HFF-Myc (cell line): ENCODE measurements around the gene HECW1.

Source experiments
- DNase-seq: peaks from one replicate; pipeline ENCODE4 v3.0.0-alpha.2; 2011; ENCODE audit warnings: low read depth; ENCODE audit errors: extremely low read depth
- H3K4me3 ChIP-seq: replicated peaks from 2 replicates; pipeline ENCODE4 v1.5.1; 2011; ENCODE audit warnings: low read depth, mild to moderate bottlenecking, control low read depth, low read length
- CTCF ChIP-seq: IDR thresholded peaks from 2 replicates; pipeline ENCODE4 v1.5.1; 2012; ENCODE audit warnings: mild to moderate bottlenecking, low read depth, low read length, control low read depth; ENCODE audit errors: missing control alignments

The HECW1 gene

GRCh38 chr7:43141091-43141490 lies 28.6 kb downstream of the HECW1 start:
- no peak for DNase-seq
- no peak overlapping the region for H3K4me3 ChIP-seq
- no peak for TF ChIP-seq CTCF

GRCh38 chr7:43142703-43143102 lies 30.3 kb downstream of the HECW1 start:
- TF ChIP-seq CTCF, result no peak
- H3K4me3 ChIP-seq, result no peak overlapping the region

DNA sequence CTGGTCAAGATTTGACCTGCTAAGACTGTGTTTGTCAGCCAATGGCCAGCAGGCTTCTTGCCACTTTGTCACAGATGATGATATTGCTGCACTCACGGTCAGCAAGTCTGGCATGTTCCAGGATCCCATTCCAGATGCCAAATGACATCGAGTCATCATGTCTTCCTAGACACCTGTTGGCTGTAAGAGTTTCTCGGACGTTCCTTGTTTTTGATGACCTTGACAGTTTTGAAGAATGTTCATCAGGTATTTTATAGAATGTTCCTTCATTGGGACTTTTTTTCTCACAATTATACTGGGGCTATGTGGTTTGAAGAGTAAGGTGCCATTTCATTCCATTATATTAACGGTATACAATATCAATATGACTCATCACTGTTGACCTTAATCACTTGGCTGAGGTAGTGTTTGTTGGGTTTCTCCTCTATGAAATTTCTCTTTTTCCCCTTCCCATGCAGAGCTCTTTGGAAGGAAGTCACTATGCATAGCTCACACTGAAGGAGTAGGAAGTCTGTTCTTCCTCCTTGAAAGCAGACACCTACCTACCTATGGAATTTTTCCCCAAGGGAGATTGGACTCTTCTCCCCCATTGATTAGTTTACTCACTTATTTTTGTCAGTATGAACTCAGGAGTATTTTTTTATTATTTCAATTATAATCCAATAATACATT lies 31.6 kb downstream of the HECW1 start:
- H3K4me3 ChIP-seq, result no peak overlapping the region
- no peak for DNase-seq
- TF ChIP-seq CTCF, result no peak

More at GRCh38 chr7:43142703-43143102, 30.3 kb downstream of the HECW1 start:
- DNase-seq, result no peak

DNA sequence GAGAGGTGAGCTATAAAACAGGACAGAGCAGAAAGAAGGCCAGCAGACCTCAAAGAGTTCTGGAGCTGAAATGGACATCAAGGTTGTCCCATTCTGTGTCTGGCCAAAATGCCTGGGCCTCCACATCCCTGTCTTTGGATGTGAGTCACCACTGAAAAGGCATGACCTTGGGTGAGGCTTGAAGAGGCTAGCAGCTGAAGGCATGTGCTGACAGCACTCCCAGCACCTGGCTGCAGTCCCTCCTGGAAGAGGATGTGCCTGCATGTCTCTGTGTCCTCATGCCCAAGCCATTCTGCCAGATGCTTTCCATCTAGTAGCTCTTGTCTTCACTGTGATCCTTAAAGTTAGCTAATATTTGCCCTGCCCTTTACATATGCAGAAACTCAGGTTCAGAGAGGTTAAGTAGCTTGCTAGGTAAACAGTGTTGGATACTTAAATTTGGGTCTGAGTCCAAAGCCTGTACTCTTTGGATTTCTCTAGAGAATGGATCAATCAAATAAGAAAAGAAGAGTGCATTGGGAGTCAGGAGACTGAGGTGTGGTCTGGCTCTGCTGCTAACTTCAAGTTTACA lies 35.8 kb downstream of the HECW1 start:
- DNase-seq, result peak; percentile 59
- H3K4me3 ChIP-seq, result no peak overlapping the region
- TF ChIP-seq CTCF, result no peak

DNA sequence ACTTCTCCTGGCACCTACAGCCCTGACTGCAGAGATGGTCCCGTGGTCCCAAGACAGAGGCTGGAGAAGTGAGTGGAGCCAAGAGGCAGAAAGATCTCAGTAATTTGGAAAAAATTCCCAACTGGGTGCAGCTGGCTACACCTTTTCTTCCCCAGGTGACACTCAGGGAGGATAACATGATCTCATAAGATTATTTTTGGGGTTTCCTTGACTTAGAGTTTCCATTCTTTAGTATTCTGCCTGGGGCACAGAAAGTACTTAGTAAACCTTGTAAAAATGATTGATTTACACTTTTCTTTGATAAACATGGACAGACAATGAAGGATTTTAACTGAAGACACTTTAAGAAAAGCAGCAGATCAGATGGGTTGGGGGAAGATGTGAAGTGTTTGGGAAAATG lies 38.6 kb downstream of the HECW1 start:
- H3K4me3 ChIP-seq, result no peak overlapping the region
- DNase-seq, result no peak
- no peak for TF ChIP-seq CTCF

- TF ChIP-seq CTCF, result no peak
- DNase-seq, result no peak
- H3K4me3 ChIP-seq, result no peak overlapping the region
Observed at GRCh38 chr7:43152696-43153095, 40.2 kb downstream of the HECW1 start.
